Measurements from ENCODE around the gene TRIM31. TPM values are rescaled to one million over a fixed set of nuclear protein-coding genes. Genes with fewer than 3 reads are reported as not detected.

Gene TRIM31
- total RNA-seq, 1 experiment from 2014 or later: 0.13 TPM

GRCh38 chr6:30131947-30132497, 19.1 kb upstream of the TRIM31 start:
- H3K4me3 Mint-ChIP-seq: no peak overlapping the region
- POLR2A ChIA-PET: no interaction called here
- no peaks in the 10 kb centered on the region for H3K9me3 Mint-ChIP-seq
- H3K27ac Mint-ChIP-seq: no peak overlapping the region
- DNase-seq (ENCODE audit: low spot score): no peak
- ATAC-seq: no peak
- CTCF ChIA-PET: interaction anchor here (0.8 to 13.4 kb wide), 18 partner anchors 7 to 281 kb away, joined by 3 to 389 read pairs (median 8); partner anchors contain the start of gene TRIM26
- TF ChIP-seq SOX15 (CRISPR knock-in tag; IDR thresholded peaks at IDR 0.05): no peak
- TF ChIP-seq GABPB1 (CRISPR knock-in tag; IDR thresholded peaks at IDR 0.05): no peak
- TF ChIP-seq CREM (CRISPR knock-in tag; IDR thresholded peaks at IDR 0.05): no peak
- no peak for TF ChIP-seq GRHL2 (CRISPR knock-in tag; IDR thresholded peaks at IDR 0.05; ENCODE audit: insufficient replicate concordance, severe bottlenecking)
- no peak for TF ChIP-seq ZNF281 (CRISPR knock-in tag; IDR thresholded peaks at IDR 0.05)
- no peak for TF ChIP-seq CDX4 (CRISPR knock-in tag; IDR thresholded peaks at IDR 0.05; ENCODE audit: borderline replicate concordance)
- no peak for TF ChIP-seq ZBTB43 (CRISPR knock-in tag; IDR thresholded peaks at IDR 0.05)
- TF ChIP-seq RORB (CRISPR knock-in tag; IDR thresholded peaks at IDR 0.05): no peak
- no peak for TF ChIP-seq MAX (CRISPR knock-in tag; IDR thresholded peaks at IDR 0.05)
- no peak for TF ChIP-seq ELF4 (CRISPR knock-in tag; IDR thresholded peaks at IDR 0.05; ENCODE audit: low read depth)
- no peak for TF ChIP-seq E2F4 (CRISPR knock-in tag; IDR thresholded peaks at IDR 0.05; ENCODE audit: borderline replicate concordance, low read depth)
- TF ChIP-seq CTCF (IDR thresholded peaks at IDR 0.05): no peak
- TF ChIP-seq ZNF232 (CRISPR knock-in tag; IDR thresholded peaks at IDR 0.05): no peak
- TF ChIP-seq NFE2L1 (CRISPR knock-in tag; IDR thresholded peaks at IDR 0.05): no peak
- no peaks in the 10 kb centered on the region for H3K36me3 Mint-ChIP-seq
- H3K4me1 Mint-ChIP-seq: peaks cover 14% of the 10 kb centered on the region
- peaks cover 60% of the 10 kb centered on the region for H3K27me3 Mint-ChIP-seq (ENCODE audit: low read depth)

- CTCF ChIA-PET: interaction anchor here (0.5 to 13.4 kb wide), 41 partner anchors 8 to 279 kb away, joined by 3 to 389 read pairs (median 4); partner anchors contain the start of genes PPP1R11, TRIM26, TRIM31 and TRIM39
- Mint-ChIP-seq H3K36me3 (no peaks in the 10 kb centered on the region), H3K9me3 (no peaks in the 10 kb centered on the region), H3K27ac (no peak overlapping the region), H3K4me3 (peak overlapping the region; percentile 37; the same call in 1 of the 2 replicates), H3K4me1 (peaks cover 17% of the 10 kb centered on the region), H3K27me3 (ENCODE audit: low read depth) (peaks cover 69% of the 10 kb centered on the region)
- POLR2A ChIA-PET: interaction anchor here (1.1 kb wide), 1 partner anchor 28 kb away, joined by 3 read pairs; no protein-coding TSS in a partner anchor
- peak; percentile 62 for ATAC-seq
- TF ChIP-seq CTCF (IDR thresholded peaks at IDR 0.05) (peak; percentile 94), RELA (CRISPR knock-in tag; IDR thresholded peaks at IDR 0.05; ENCODE audit: borderline replicate concordance) (no peak), HMGXB4 (CRISPR knock-in tag; IDR thresholded peaks at IDR 0.05) (0 out of 2 replicates have a peak, but pooled peaks have one; percentile 43), TEAD1 (CRISPR knock-in tag; IDR thresholded peaks at IDR 0.05) (no peak), E2F5 (CRISPR knock-in tag; IDR thresholded peaks at IDR 0.05) (no peak)
- peak; percentile 58 for DNase-seq (ENCODE audit: low spot score)
Measured at GRCh38 chr6:30130887-30131862, 18.3 kb upstream of the TRIM31 start.
